ENCODE measurements around the gene COQ10A.

Gene COQ10A

DNA sequence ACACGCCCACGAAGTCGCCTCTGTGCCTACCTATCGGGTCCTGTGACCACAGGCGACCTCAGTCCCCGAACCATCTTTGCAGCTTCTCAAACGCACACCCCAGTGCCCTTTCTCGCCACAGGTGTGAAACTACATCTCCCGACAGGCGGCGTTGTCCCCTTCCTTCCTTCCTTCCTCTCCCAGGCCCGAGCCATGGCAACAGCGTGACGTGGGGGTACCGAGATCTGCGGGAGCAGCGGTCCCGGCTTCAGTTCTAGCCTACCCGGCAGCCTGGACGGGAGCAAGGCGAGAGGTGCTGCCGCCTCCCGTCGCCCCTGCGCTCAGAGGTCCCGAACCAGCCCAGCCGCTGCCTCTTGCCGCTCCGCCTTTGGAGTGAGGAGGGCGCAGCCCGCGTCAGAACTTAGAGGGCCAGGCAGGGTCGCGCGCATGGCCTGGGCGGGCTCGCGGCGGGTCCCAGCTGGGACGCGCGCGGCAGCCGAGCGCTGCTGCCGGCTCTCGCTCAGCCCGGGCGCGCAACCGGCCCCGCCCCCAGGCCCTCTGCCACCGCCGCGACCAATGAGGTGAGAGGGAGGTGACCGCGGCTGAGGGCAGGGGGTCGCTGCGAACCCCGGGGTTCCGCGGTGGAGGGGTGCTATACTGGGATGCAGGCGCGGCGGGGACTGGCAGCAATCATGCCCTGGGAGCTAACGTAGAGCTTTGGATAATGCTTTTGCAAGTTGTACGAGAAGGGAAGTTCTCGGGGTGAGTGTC, at the start of gene COQ10A:
Gene COQ10A, plus strand, starts transcription at position 250 of the 750 bp plus-strand sequence. Its CDS starts 177 bp downstream, at position 427.
- no peak for DNase-seq (ENCODE audit: low read depth, low spot score)

DNA sequence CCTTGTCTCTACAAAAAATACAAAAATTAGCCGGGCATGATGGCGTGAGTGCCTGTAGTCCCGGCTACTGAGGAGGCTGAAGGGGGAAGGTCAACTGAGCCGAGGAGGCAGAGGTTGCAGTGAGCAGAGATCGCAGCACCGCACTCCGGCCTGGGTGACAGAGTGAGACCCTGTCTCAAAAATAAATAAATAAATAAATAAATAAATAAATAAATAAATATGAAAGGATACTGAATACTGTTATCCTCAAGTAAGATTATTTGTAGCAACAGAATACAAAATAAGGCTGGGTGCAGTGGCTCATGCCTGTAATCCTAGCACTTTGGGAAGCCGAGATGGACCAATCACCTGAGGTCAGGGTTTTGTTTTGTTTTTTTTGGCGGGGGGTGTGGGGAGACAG, 46.9 kb upstream of the COQ10A start:
- Histone ChIP-seq H3K36me3 (ENCODE audit: insufficient read depth, low read length) (peaks cover 4% of the 10 kb centered on the region; the same call in 1 of the 2 replicates), H3K9me3 (ENCODE audit: low read depth, low read length) (no peaks in the 10 kb centered on the region), H3K4me3 (no peak overlapping the region), H3K9ac (ENCODE audit: insufficient read length) (no peak overlapping the region), H3K27ac (no peak overlapping the region)
- no peak for TF ChIP-seq FOXP2 (optimal IDR thresholded peaks at IDR 0.05; ENCODE audit: control extremely low read depth, extremely low read length, insufficient read depth)
- no peak for TF ChIP-seq EZH2 (IDR thresholded peaks at IDR 0.05)
- no peak for TF ChIP-seq POLR2AphosphoS5 (IDR thresholded peaks at IDR 0.05; ENCODE audit: borderline replicate concordance, low read depth, low read length)
- DNase-seq (ENCODE audit: low read depth, low spot score) = no peak

More for the DNA sequence above, at the start of gene COQ10A:
- H3K4me3 ChIP-seq = peak within 1 kb of the TSS; percentile 96
- TF ChIP-seq POLR2AphosphoS5 (IDR thresholded peaks at IDR 0.05; ENCODE audit: borderline replicate concordance, low read depth, low read length) (peak; percentile 78; the same call in 1 of the 2 replicates), EZH2 (IDR thresholded peaks at IDR 0.05) (no peak), FOXP2 (optimal IDR thresholded peaks at IDR 0.05; ENCODE audit: control extremely low read depth, extremely low read length, insufficient read depth) (no peak)
- no peaks in the 10 kb centered on the region for H3K9me3 ChIP-seq (ENCODE audit: low read depth, low read length)
- no peak within 1 kb of the TSS for H3K27ac ChIP-seq
- peak within 1 kb of the TSS; percentile 74 for H3K9ac ChIP-seq (ENCODE audit: insufficient read length)
- peaks cover 18% of the 10 kb centered on the region for H3K36me3 ChIP-seq (ENCODE audit: insufficient read depth, low read length)

- no peak for TF ChIP-seq POLR2AphosphoS5 (IDR thresholded peaks at IDR 0.05; ENCODE audit: borderline replicate concordance, low read depth, low read length)
- TF ChIP-seq FOXP2 (optimal IDR thresholded peaks at IDR 0.05; ENCODE audit: control extremely low read depth, extremely low read length, insufficient read depth) = no peak
- no peak for TF ChIP-seq EZH2 (IDR thresholded peaks at IDR 0.05)
- peak overlapping the region; percentile 88; the same call in 1 of the 2 replicates for H3K27ac ChIP-seq
- H3K36me3 ChIP-seq (ENCODE audit: insufficient read depth, low read length) = no peaks in the 10 kb centered on the region; the same call in 1 of the 2 replicates
- no peak for DNase-seq (ENCODE audit: low read depth, low spot score)
- no peaks in the 10 kb centered on the region for H3K9me3 ChIP-seq (ENCODE audit: low read depth, low read length)
- H3K9ac ChIP-seq (ENCODE audit: insufficient read length) = peak overlapping the region; percentile 89
- H3K4me3 ChIP-seq = peak overlapping the region; percentile 98
These were observed 46.0 kb upstream of the COQ10A start for GRCh38 chr12:56220611-56221231.

DNA sequence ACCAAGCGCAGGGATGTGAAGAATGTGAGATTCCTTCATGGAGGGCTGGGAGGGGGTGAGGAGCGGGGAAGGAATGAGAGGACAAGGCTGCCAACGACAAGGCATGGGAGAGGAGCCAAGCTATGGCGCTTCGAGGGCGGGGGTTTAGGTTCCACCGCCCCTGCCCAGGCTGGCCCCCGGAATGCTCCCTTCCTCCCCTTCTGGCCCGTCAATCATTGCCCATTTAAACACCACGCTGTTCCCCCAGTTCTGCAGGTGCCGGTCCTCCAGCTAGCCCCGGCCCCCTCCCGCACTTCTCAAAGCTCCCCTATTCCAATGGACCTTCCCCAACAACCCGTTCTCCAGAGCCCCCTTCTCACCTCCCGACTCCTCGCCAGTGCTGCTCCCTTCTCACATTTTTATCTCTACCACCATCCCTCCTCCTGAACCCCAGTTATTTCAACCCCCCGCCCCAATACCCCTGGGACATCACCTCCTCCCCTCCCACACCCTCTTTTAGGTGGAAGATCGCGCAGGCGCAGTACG, 45.4 kb upstream of the COQ10A start:
- Histone ChIP-seq H3K4me3 (peak overlapping the region; percentile 98), H3K36me3 (ENCODE audit: insufficient read depth, low read length) (no peaks in the 10 kb centered on the region; the same call in 1 of the 2 replicates), H3K9ac (ENCODE audit: insufficient read length) (peak overlapping the region; percentile 89), H3K27ac (peak overlapping the region; percentile 88), H3K9me3 (ENCODE audit: low read depth, low read length) (no peaks in the 10 kb centered on the region)
- TF ChIP-seq FOXP2 (optimal IDR thresholded peaks at IDR 0.05; ENCODE audit: control extremely low read depth, extremely low read length, insufficient read depth) (no peak), POLR2AphosphoS5 (IDR thresholded peaks at IDR 0.05; ENCODE audit: borderline replicate concordance, low read depth, low read length) (no peak), EZH2 (IDR thresholded peaks at IDR 0.05) (no peak)
- DNase-seq (ENCODE audit: low read depth, low spot score) = no peak

GRCh38 chr12:56221757-56222530, 44.8 kb upstream of the COQ10A start, which contains the start of gene RNF41:
RNF41 (minus strand) TSS chr12:56221922; CDS start chr12:56214047, 7,875 bp downstream.
- H3K27ac ChIP-seq = peak within 1 kb of the TSS; percentile 88
- no peaks in the 10 kb centered on the region for H3K9me3 ChIP-seq (ENCODE audit: low read depth, low read length)
- peak; percentile 95 for TF ChIP-seq POLR2AphosphoS5 (IDR thresholded peaks at IDR 0.05; ENCODE audit: borderline replicate concordance, low read depth, low read length)
- peak; percentile 24 for TF ChIP-seq FOXP2 (optimal IDR thresholded peaks at IDR 0.05; ENCODE audit: control extremely low read depth, extremely low read length, insufficient read depth)
- no peak for TF ChIP-seq EZH2 (IDR thresholded peaks at IDR 0.05)
- H3K36me3 ChIP-seq (ENCODE audit: insufficient read depth, low read length) = no peaks in the 10 kb centered on the region
- peak within 1 kb of the TSS; percentile 98 for H3K4me3 ChIP-seq
- peak within 1 kb of the TSS; percentile 89 for H3K9ac ChIP-seq (ENCODE audit: insufficient read length)
- DNase-seq (ENCODE audit: low read depth, low spot score) = peak; percentile 42

GRCh38 chr12:56222531-56222895, 44.2 kb upstream of the COQ10A start:
- Histone ChIP-seq H3K9me3 (ENCODE audit: low read depth, low read length) (no peaks in the 10 kb centered on the region), H3K27ac (peak overlapping the region; percentile 88; the same call in 1 of the 2 replicates), H3K4me3 (peak overlapping the region; percentile 98), H3K36me3 (ENCODE audit: insufficient read depth, low read length) (no peaks in the 10 kb centered on the region), H3K9ac (ENCODE audit: insufficient read length) (peak overlapping the region; percentile 89)
- no peak for DNase-seq (ENCODE audit: low read depth, low spot score)
- TF ChIP-seq EZH2 (IDR thresholded peaks at IDR 0.05) (no peak), POLR2AphosphoS5 (IDR thresholded peaks at IDR 0.05; ENCODE audit: borderline replicate concordance, low read depth, low read length) (no peak), FOXP2 (optimal IDR thresholded peaks at IDR 0.05; ENCODE audit: control extremely low read depth, extremely low read length, insufficient read depth) (no peak)

- no peak for DNase-seq (ENCODE audit: low read depth, low spot score)
- Histone ChIP-seq H3K4me3 (peak overlapping the region; percentile 80), H3K9me3 (ENCODE audit: low read depth, low read length) (no peaks in the 10 kb centered on the region), H3K36me3 (ENCODE audit: insufficient read depth, low read length) (no peaks in the 10 kb centered on the region), H3K9ac (ENCODE audit: insufficient read length) (peak overlapping the region; percentile 82), H3K27ac (peak overlapping the region; percentile 91)
- TF ChIP-seq POLR2AphosphoS5 (IDR thresholded peaks at IDR 0.05; ENCODE audit: borderline replicate concordance, low read depth, low read length) (no peak), FOXP2 (optimal IDR thresholded peaks at IDR 0.05; ENCODE audit: control extremely low read depth, extremely low read length, insufficient read depth) (no peak), EZH2 (IDR thresholded peaks at IDR 0.05) (no peak)
These were observed 43.1 kb upstream of the COQ10A start for GRCh38 chr12:56223571-56224101.

Measured in SK-N-MC (cell line).